ENCODE results near the gene C19orf18. TPM values are rescaled to one million over a fixed set of nuclear protein-coding genes. Genes with fewer than 3 reads are reported as not detected.

The C19orf18 gene
- polyA plus RNA-seq, 6 donors from 2014 or later: 0.41 to 0.89 (median 0.57) TPM; not detected in 2

DNA sequence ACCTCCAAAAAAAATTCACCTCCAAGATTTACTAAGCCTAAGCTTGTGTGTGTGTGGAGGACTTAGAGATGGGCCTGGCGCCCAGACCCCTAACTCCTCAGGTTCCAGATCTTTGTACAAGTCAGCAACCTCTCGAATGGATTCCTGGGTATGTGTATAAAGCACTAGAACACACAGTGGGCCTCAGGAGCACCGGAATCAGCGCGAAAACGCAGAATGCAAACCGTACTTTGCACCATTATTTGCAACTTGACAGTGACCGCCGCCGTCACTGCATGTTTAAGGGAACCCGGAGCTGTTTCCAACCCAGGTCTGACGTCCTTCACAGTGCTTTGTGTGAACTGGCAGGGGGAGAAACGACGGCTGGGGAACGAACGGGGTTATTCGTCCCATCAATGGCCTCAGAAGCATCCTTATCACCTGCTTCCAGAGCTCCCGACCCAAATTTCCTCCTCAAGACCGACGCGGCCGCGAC, 27.6 kb upstream of the C19orf18 start:
- peak overlapping the region; percentile 85 to 96 (median 92) for H3K4me3 Mint-ChIP-seq
- no peaks in the 10 kb centered on the region for H3K27me3 Mint-ChIP-seq
- DNase-seq (no peak), ATAC-seq (ENCODE audit: low read depth in 2 of 2) (peak; percentile 3 to 7)
- peaks cover 22 to 48% of the 10 kb centered on the region in 2 donors for H3K36me3 Mint-ChIP-seq
- H3K4me1 Mint-ChIP-seq: peaks cover 33 to 60% (median 58%) of the 10 kb centered on the region in 3 donors
- H3K27ac Mint-ChIP-seq: peak overlapping the region; percentile 83 to 96 (median 94)
- peaks cover 0 to 25% (median 4%) of the 10 kb centered on the region in 7 donors for H3K9me3 Mint-ChIP-seq

DNA sequence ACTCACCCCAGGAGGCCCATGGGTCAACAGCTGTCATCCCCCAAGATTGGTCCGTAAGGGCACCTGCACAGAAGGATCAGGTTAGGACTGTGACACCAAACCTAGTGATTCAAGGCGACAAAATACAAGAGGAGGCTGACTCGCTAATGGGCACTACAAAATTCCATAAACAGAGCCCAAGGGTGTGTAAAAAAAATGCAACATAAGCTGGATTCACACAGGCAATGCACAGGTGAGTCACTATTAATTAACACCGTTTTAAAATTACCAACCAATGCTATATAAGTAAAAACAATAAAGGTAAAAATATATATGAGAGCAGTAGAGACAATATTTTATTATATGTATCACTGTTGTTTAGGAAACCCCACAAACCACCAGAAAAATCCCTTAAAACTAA, 26.3 kb upstream of the C19orf18 start:
- Mint-ChIP-seq H3K27ac (peak overlapping the region; percentile 47 to 92 (median 86)), H3K4me3 (peak overlapping the region; percentile 77 to 96 (median 92)), H3K4me1 (peaks cover 33 to 62% (median 58%) of the 10 kb centered on the region in 3 donors), H3K27me3 (no peaks in the 10 kb centered on the region), H3K36me3 (peaks cover 30 to 51% of the 10 kb centered on the region in 2 donors), H3K9me3 (peaks cover 0 to 21% (median 4%) of the 10 kb centered on the region in 7 donors)
- no peak for DNase-seq
- ATAC-seq (ENCODE audit: low read depth in 2 of 2): no peak

DNA sequence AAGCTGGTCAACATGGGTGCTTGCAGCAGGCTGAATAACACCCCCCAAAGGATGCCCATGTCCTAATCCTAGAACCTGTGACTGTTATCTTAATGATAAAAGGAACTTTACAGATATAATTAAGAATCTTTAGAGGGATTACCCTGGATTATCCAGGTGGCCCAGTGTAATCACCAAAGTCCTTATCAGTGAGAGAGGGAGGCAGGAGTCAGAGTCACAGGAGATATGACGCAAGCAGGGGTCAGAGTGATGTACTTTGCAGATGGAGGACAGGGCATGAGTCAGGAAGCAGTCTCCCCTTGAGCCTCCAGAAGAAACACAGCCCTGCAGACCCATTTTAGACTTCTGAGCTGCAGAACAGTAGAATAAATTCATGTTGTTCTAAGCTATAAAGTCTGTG, 18.5 kb upstream of the C19orf18 start:
- Mint-ChIP-seq H3K27me3 (no peaks in the 10 kb centered on the region), H3K4me3 (no peak overlapping the region), H3K36me3 (peaks cover 52 to 73% of the 10 kb centered on the region in 2 donors), H3K4me1 (peaks cover 5 to 8% (median 8%) of the 10 kb centered on the region in 3 donors), H3K27ac (no peak overlapping the region), H3K9me3 (peaks cover 13 to 56% (median 41%) of the 10 kb centered on the region in 7 donors)
- ATAC-seq (ENCODE audit: low read depth in 2 of 2): no peak
- no peak for DNase-seq

DNA sequence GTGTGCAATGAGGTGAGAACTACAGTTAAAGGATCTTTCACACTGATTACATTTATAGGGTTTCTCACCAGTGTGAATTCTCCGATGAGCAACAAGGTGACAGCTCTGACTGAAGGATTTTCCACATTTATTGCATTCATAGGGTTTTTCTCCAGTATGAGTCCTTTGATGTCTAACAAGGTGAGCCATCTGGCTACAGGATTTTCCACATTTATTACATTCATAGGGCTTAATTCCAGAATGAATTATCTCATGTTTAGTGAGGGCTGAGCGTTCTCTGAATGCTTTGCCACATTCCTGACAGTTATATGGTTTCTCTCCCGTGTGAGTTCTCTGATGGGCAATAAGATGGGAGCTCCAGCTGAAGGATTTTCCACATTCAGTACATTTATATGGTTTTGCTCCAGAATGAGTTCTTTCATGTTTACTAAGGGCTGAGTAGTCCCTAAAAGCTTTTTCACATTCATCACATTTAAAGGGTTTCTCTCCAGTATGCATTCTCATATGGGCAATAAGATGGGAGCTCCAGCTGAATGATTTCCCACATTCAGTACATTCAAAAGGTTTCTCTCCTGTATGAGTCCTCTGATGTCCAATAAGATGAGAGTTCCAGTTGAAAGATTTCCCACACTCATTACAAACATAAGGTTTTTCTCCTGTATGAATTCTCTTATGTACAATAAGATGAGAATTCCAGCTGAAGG, 4.4 kb upstream of the C19orf18 start:
- Mint-ChIP-seq H3K4me3 (no peak overlapping the region), H3K27me3 (no peaks in the 10 kb centered on the region), H3K27ac (no peak overlapping the region), H3K36me3 (peaks cover 83 to 91% of the 10 kb centered on the region in 2 donors), H3K9me3 (peaks cover 27 to 100% (median 96%) of the 10 kb centered on the region in 7 donors), H3K4me1 (peaks cover 0 to 4% (median 4%) of the 10 kb centered on the region in 3 donors)
- no peak for DNase-seq
- no peak for ATAC-seq (ENCODE audit: low read depth in 2 of 2)

DNA sequence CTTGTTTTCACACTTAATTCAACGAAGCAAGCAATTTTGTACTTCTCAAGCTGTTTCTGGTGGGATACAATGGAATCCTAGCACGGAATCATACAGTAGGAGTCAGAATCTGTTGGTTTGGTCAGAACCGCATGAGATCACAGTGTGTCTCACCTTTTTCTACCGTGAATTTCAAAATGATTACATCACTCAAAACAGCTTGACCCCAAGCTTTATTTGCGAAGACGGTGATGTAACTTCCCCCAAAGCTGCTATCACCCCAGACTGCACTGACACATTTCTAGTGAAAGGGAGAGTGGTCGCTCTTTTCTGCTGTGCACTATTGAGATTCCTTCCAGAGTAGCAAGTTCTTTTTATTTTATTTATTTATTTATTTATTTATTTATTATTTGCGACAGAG, 9.6 kb downstream of the C19orf18 start:
- no peak for ATAC-seq (ENCODE audit: low read depth in 2 of 2)
- H3K4me3 Mint-ChIP-seq: peak overlapping the region in 1 of 8 donors; percentile 44
- H3K27ac Mint-ChIP-seq: no peak overlapping the region
- peaks cover 14 to 67% (median 42%) of the 10 kb centered on the region in 7 donors for H3K9me3 Mint-ChIP-seq
- no peaks in the 10 kb centered on the region for H3K27me3 Mint-ChIP-seq
- peaks cover 16 to 37% of the 10 kb centered on the region in 2 donors for H3K36me3 Mint-ChIP-seq
- DNase-seq: no peak
- H3K4me1 Mint-ChIP-seq: no peaks in the 10 kb centered on the region

DNA sequence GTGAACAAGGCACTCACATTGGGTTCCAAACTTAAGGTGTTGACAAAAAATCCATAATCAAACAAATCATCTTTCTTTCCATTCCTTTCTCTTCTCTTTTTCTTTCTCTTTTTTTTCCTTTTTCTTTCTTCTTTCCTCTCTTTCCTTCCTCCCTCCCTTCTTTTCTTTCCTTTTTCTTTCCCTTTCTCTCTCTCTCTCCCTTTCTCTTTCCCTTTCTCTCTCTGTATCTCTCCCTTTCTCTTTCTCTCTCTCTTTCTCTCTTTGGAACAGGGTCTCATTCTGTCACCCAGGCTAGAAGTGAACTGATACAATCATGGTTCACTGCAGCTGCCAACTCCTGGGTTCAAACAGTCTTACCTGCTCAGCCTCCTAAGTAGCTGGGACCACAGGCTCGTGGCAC, 12.5 kb downstream of the C19orf18 start:
- H3K27me3 Mint-ChIP-seq: peaks cover 0 to 4% (median 0%) of the 10 kb centered on the region in 3 donors
- no peaks in the 10 kb centered on the region for H3K4me1 Mint-ChIP-seq
- H3K4me3 Mint-ChIP-seq: no peak overlapping the region
- peaks cover 6 to 36% of the 10 kb centered on the region in 2 donors for H3K36me3 Mint-ChIP-seq
- H3K27ac Mint-ChIP-seq: peak overlapping the region in 1 of 6 donors; percentile 14
- H3K9me3 Mint-ChIP-seq: peaks cover 5 to 65% (median 36%) of the 10 kb centered on the region in 7 donors
- ATAC-seq (ENCODE audit: low read depth in 2 of 2) (no peak), DNase-seq (no peak)

DNA sequence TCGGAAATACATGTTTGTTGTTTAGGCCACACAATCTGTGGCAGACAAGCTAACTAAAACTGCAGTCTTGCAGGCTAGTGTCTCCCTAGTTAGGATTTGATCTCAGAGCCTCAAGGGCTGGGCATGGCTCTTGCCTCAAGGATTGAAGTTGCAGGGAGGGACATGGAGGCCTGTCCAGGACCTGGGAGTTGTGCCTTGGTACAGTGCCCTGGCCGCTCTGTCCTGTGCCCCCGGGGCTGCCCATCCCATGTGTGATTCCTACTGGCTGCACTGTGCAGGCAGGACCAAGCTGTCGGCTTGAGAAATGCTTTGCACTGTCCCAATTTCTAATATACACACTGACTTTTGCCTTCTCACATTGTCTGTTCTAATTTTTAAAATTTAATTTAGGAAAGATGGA, 19.3 kb downstream of the C19orf18 start:
- peaks cover 0 to 25% (median 20%) of the 10 kb centered on the region in 3 donors for H3K27me3 Mint-ChIP-seq
- no peak overlapping the region for H3K4me3 Mint-ChIP-seq
- H3K4me1 Mint-ChIP-seq: no peaks in the 10 kb centered on the region
- H3K27ac Mint-ChIP-seq: no peak overlapping the region
- H3K36me3 Mint-ChIP-seq: peaks cover 12 to 30% of the 10 kb centered on the region in 2 donors
- no peak for DNase-seq
- H3K9me3 Mint-ChIP-seq: peaks cover 8 to 42% (median 20%) of the 10 kb centered on the region in 7 donors
- ATAC-seq (ENCODE audit: low read depth in 2 of 2): no peak

DNA sequence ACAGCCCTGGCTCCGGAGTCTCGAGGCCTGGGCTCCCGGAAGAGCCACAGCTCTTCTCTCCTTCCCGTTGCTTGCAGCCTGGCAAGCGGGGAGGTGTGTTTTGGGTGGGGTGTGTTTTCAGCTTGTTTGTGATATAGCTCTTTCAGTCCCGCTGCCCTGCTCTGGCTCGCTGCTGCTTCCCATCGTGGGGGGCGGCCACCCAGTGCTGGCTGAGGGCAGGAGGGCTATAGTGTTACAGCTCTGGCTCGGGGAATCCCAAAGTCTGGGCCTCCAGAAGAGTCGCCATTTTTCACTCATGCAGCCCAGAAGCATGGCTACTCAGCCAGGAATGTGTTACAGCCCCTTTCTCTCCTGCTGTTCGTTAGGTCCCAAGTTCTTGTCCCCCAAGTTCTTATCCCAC, 24.6 kb downstream of the C19orf18 start:
- no peak overlapping the region for H3K27ac Mint-ChIP-seq
- peaks cover 7 to 21% (median 12%) of the 10 kb centered on the region in 7 donors for H3K9me3 Mint-ChIP-seq
- peaks cover 3 to 6% of the 10 kb centered on the region in 2 donors for H3K36me3 Mint-ChIP-seq
- DNase-seq (no peak), ATAC-seq (ENCODE audit: low read depth in 2 of 2) (no peak)
- H3K4me1 Mint-ChIP-seq: peaks cover 13 to 28% (median 27%) of the 10 kb centered on the region in 3 donors
- H3K27me3 Mint-ChIP-seq: peaks cover 0 to 24% (median 12%) of the 10 kb centered on the region in 3 donors
- H3K4me3 Mint-ChIP-seq: peak overlapping the region in 1 of 8 donors; percentile 27

DNA sequence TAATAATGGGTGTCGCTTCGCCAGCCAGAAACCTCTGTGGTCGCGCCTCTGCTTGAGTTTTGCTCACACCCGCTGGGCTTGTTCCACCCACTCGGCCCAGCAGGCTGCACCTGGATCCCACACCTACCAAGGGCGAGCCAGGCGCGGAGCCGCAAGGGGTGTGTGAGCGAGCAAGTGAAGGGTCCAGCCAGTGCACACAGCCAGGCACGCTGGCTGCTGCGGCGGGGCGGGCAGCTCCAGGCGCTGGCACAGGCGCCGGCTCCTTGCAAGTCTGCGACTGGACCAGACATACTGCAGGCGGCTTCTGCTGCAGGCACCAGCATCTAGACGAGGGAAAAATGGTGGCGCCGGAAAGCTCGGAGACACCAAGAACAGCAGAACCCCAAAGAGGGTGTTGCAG, 25.0 kb downstream of the C19orf18 start:
- peaks cover 0 to 20% (median 9%) of the 10 kb centered on the region in 3 donors for H3K27me3 Mint-ChIP-seq
- ATAC-seq (ENCODE audit: low read depth in 2 of 2) (no peak), DNase-seq (no peak)
- H3K9me3 Mint-ChIP-seq: peaks cover 5 to 22% (median 10%) of the 10 kb centered on the region in 7 donors
- peaks cover 0 to 5% of the 10 kb centered on the region in 2 donors for H3K36me3 Mint-ChIP-seq
- peak overlapping the region in 1 of 8 donors; percentile 27 for H3K4me3 Mint-ChIP-seq
- peaks cover 15 to 31% (median 29%) of the 10 kb centered on the region in 3 donors for H3K4me1 Mint-ChIP-seq
- no peak overlapping the region for H3K27ac Mint-ChIP-seq

DNA sequence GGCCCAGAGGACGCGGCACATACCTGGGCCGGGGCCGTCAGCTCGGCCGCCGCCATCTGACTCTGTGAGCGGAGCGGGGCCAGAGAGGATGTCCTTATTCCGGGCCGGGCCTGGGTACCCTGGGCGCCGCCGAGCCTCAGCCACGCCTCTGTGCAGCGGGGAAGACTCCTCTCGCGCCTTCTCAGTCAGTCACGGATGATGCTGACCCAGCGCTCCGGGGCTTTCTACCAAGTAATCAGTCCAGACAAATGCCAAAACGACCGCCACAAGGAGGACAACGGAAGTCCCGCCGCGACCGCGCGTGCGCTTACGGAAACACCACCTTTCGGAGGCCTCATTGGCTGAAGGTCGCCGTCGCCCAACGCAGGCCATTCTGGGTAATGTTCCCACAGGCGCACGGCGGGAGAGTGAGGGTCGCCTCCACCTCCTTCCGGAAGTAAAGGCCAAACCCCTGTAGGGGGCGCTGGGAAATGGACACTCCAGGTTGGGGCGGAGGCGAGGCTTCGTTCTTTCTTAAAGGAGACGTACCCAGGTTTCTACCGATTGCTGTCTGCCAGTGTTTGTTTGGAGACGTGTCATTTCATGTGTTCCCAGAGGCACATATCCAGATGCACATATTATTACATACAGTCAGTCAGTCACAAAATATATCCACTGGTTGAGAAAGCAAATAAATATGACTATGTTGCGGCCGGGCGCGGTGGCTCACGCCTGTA, 26.8 kb downstream of the C19orf18 start, which contains the start of gene ZNF256:
Gene ZNF256, minus strand, starts transcription at position 288 of the 716 bp plus-strand sequence. Its CDS starts 232 bp downstream, at position 56.
- peaks cover 27 to 46% (median 44%) of the 10 kb centered on the region in 3 donors for H3K4me1 Mint-ChIP-seq
- peak within 1 kb of the TSS; percentile 89 to 98 (median 95) for H3K27ac Mint-ChIP-seq
- DNase-seq (peak; percentile 94), ATAC-seq (ENCODE audit: low read depth in 2 of 2) (peak; percentile 94 to 96)
- H3K9me3 Mint-ChIP-seq: peaks cover 3 to 38% (median 15%) of the 10 kb centered on the region in 7 donors
- peak within 1 kb of the TSS; percentile 85 to 99 (median 98) for H3K4me3 Mint-ChIP-seq
- H3K36me3 Mint-ChIP-seq: peaks cover 12 to 20% of the 10 kb centered on the region in 2 donors
- peaks cover 0 to 7% (median 6%) of the 10 kb centered on the region in 3 donors for H3K27me3 Mint-ChIP-seq

DNA sequence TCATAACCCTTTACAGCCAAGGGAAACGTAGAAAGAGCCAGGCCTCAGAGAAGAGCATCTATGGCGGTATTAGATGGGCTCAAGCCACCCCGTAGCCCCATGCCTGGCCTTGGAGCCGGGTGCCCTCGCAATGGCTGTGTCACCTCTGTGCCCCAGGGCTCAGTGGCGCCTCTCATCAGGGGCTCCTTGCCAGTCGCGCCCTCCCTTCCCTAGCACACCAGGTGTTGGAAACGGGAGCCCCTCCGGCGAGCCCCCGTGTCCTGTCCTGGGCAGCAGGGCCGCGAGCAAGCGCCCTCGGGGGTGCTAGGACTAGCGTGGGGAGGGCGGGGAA, 27.3 kb downstream of the C19orf18 start:
- H3K9me3 Mint-ChIP-seq: peaks cover 3 to 43% (median 20%) of the 10 kb centered on the region in 7 donors

DNA sequence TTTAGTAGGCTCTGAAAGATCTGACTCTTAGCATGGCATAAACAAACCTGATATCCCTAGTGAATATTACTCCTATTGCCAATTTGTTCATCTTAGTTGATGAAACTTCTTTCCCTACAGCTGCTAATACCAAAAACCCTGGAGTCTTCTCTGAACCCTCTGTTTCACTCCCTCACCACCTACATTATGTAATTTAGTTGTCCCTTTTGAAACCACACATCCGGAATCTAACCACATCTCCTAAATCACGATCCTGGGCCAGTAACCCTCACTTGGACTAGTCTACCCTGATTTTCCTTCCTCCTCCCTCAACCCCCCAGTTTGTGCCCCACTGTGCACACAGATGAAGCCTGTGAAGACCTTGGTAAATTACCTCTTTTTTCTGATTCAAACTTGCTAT, 28.0 kb downstream of the C19orf18 start:
- Mint-ChIP-seq H3K36me3 (peaks cover 25 to 33% of the 10 kb centered on the region in 2 donors), H3K27ac (peak overlapping the region in 4 of 6 donors; percentile 73 to 93 (median 89)), H3K4me1 (peaks cover 27 to 51% (median 44%) of the 10 kb centered on the region in 3 donors), H3K9me3 (peaks cover 5 to 49% (median 24%) of the 10 kb centered on the region in 7 donors), H3K27me3 (peaks cover 0 to 6% (median 5%) of the 10 kb centered on the region in 3 donors), H3K4me3 (peak overlapping the region; percentile 85 to 99 (median 98))
- no peak for ATAC-seq (ENCODE audit: low read depth in 2 of 2)
- DNase-seq: no peak

More for the DNA sequence above, 27.3 kb downstream of the C19orf18 start:
- Mint-ChIP-seq H3K4me3 (peak overlapping the region; percentile 85 to 99 (median 98)), H3K27me3 (peaks cover 0 to 7% (median 6%) of the 10 kb centered on the region in 3 donors), H3K36me3 (peaks cover 18 to 26% of the 10 kb centered on the region in 2 donors), H3K27ac (peak overlapping the region in 5 of 6 donors; percentile 44 to 96 (median 86)), H3K4me1 (peaks cover 27 to 51% (median 44%) of the 10 kb centered on the region in 3 donors)
- no peak for DNase-seq
- ATAC-seq (ENCODE audit: low read depth in 2 of 2): peak; percentile 1 to 4

DNA sequence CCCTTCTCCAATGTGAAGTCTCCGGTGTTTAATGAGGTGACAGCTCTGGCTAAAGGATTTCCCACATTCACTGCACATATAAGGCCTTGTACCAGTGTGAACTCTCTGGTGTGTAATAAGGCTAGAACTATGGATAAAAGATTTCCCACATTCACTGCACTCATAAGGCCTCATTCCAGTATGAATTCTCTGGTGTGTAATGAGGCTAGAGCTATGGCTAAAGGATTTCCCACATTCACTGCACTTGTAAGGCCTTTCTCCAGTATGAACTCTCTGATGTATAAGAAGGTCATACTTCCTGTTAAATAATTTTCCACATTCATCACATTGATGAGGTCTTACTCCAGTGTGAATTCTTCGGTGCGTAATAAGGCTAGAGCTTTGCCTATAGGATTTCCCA, 32.7 kb downstream of the C19orf18 start:
- Mint-ChIP-seq H3K9me3 (peaks cover 6 to 56% (median 31%) of the 10 kb centered on the region in 7 donors), H3K27ac (no peak overlapping the region), H3K27me3 (no peaks in the 10 kb centered on the region), H3K4me1 (peaks cover 25 to 40% (median 33%) of the 10 kb centered on the region in 3 donors), H3K4me3 (no peak overlapping the region), H3K36me3 (peaks cover 35 to 56% of the 10 kb centered on the region in 2 donors)
- DNase-seq: no peak
- no peak for ATAC-seq (ENCODE audit: low read depth in 2 of 2)

Measured in naive B cell (primary cell).